HAP-1 (cell line): ENCODE measurements around the gene CCDC47.
"Not testable (repeated sequence)": the region's sequence is repeated elsewhere in the genome, so short reads cannot be mapped to it uniquely, and the experiment has no call there.

Experiments used
- DNase-seq, 2 experiments: peaks; one replicate each; pipeline ENCODE4 v3.0.0-alpha.2; 2016 to 2020; ENCODE audit warnings: low spot score in 2 of 2
- H3K27me3 ChIP-seq: fragments of 250-450 bp; sonication (Bioruptor Pico); 2 replicates; pipeline ENCODE4 v1.5.1; 2020; ENCODE audit warnings: low read depth, mild to moderate bottlenecking, moderate library complexity
- H3K36me3 ChIP-seq: fragments of 250-450 bp; sonication (Bioruptor Pico); replicated peaks from 2 replicates; pipeline ENCODE4 v1.5.1; 2020; ENCODE audit warnings: mild to moderate bottlenecking
- H3K4me1 ChIP-seq: fragments of 250-450 bp; sonication (Bioruptor Pico); 2 replicates; pipeline ENCODE4 v1.5.1; 2020; ENCODE audit warnings: mild to moderate bottlenecking
- H3K4me3 ChIP-seq: fragments of 250-450 bp; sonication (Bioruptor Pico); 2 replicates; pipeline ENCODE4 v1.5.1; 2020; ENCODE audit warnings: mild to moderate bottlenecking, moderate library complexity
- H3K9me3 ChIP-seq: fragments of 250-450 bp; sonication (Bioruptor Pico); 2 replicates; pipeline ENCODE4 v1.5.1; 2020; ENCODE audit warnings: mild to moderate bottlenecking, moderate library complexity
- in situ Hi-C: fragments of 300-500 bp; cut with MboI; formaldehyde crosslinking; loops from 3 replicates; pipeline ENCODE4 v1.14.3; 2020; ENCODE audit warnings: low sequenced_read_pairs, inconsistent platforms, mixed read lengths

Gene CCDC47

DNA sequence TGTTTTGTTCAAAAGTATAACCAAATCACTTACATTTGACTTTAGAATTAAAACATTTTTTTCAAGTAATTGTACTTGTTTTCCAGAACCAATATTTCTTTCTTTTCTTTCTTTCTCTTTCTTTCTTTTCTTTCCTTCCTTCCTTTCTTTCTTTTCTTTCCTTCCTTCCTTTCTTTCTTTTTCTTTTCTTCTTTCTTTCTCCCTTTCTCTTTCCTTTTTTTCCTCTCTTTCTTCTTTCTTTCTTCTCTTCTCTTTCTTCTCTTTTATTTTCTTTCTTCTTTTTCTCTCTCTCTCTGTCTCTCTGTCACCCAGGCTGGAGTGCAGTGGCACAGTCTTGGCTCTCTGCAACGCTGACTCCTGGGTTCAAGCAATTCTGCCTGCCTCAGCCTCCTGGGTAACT lies 27.4 kb upstream of the CCDC47 start:
- no peaks in the 10 kb centered on the region for H3K4me1 ChIP-seq

DNA sequence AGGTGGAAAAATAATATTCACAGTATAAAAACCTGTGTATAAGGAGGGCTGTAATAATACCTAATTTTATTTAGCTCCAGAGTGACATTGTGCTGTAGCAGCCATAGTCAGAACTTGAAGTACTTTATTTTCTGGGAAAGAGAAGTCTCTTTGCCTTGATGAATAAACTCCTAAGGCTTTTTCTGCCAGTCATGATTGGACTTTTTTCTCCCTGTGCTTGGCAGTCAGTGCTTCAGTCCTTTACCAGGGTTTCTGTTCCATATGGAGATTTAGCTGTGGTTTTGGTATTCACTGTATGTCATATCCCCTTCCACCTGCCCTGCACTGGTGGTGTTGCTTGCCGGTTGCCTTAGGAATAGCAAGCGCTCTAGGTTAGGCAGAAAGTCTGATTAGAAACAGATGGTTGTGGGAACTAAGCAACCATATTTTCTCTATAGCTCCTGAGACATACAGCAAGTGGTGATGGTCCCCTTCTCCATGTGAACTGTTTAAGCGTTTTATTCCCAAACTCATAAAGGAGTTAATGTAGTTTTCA lies 25.2 kb upstream of the CCDC47 start:
- no peak for DNase-seq
- Histone ChIP-seq H3K27me3 (no peaks in the 10 kb centered on the region), H3K4me1 (no peaks in the 10 kb centered on the region), H3K9me3 (no peaks in the 10 kb centered on the region), H3K4me3 (no peak overlapping the region), H3K36me3 (peaks cover 95% of the 10 kb centered on the region)
- in situ Hi-C loops, result no loop called here

More for the DNA sequence above, 27.4 kb upstream of the CCDC47 start:
- Histone ChIP-seq H3K27me3 (no peaks in the 10 kb centered on the region), H3K36me3 (peaks cover 94% of the 10 kb centered on the region), H3K4me3 (no peak overlapping the region), H3K9me3 (no peaks in the 10 kb centered on the region)
- no peak for DNase-seq
- in situ Hi-C loops, result loop anchor here (25.0 kb wide), 1 partner anchor 712 kb away; the partner anchor contains the start of genes CEP95 and DDX5

DNA sequence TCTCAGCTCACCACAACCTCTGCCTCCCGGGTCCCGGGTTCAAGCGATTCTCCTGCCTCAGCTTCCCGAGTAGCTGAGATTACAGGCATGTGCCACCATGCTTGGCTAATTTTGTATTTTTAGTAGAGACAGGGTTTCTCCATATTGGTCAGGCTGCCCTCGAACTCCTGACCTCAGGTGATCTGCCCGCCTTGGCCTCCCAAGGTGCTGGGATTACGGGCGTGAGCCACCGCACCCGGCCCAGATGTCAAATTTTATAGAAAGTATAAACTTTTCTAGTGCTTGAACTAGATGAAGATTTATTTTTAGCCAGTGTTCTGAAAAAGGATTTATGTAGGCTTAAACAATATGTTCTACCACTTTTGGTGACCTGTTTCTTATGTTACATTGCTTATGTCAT lies 23.0 kb upstream of the CCDC47 start:
- H3K4me1 ChIP-seq, DNase-seq, H3K4me3 ChIP-seq, H3K27me3 ChIP-seq, in situ Hi-C loops, H3K9me3 ChIP-seq: not testable (repeated sequence)
- H3K36me3 ChIP-seq, result peaks cover 96% of the 10 kb centered on the region

DNA sequence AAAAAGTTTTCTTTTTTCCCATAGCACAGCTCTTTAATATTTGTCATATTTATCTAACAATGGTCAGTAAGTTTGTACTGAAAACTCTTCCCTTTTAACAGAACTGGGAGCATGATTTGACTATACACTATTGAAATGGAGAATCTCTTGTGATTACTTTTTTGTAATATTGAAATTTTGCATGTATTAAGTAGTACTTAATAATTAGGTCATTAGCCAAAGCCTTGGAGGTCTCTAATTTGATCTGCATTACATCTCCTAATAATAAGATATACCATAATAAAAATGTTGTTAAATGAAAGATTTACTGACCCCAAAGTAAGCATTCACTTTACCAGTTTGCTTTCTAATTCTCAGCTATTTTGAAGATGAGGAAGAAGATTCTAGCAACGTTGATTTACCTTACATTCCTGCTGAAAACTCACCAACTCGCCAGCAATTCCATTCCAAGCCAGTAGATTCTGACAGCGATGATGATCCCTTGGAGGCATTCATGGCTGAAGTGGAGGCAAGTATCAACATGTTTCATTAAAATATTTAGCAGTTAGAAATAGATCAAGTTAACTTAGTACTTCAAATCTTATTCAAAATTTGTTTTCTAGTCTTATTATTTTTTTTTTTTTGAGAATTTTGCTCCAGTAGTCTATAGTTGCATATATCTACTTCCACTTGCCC lies 18.8 kb upstream of the CCDC47 start:
- in situ Hi-C loops, result no loop called here

GRCh38 chr17:63790057-63790456 lies 16.7 kb upstream of the CCDC47 start:
- Histone ChIP-seq H3K4me1 (peaks cover 6% of the 10 kb centered on the region), H3K36me3 (peaks cover 81% of the 10 kb centered on the region), H3K4me3 (no peak overlapping the region), H3K27me3 (no peaks in the 10 kb centered on the region), H3K9me3 (no peaks in the 10 kb centered on the region)
- in situ Hi-C loops, result no loop called here
- no peak for DNase-seq

More for the DNA sequence above, 18.8 kb upstream of the CCDC47 start:
- no peaks in the 10 kb centered on the region for H3K27me3 ChIP-seq
- H3K4me1 ChIP-seq, result no peaks in the 10 kb centered on the region
- peaks cover 94% of the 10 kb centered on the region for H3K36me3 ChIP-seq
- H3K4me3 ChIP-seq, result no peak overlapping the region
- DNase-seq, result no peak
- no peaks in the 10 kb centered on the region for H3K9me3 ChIP-seq

DNA sequence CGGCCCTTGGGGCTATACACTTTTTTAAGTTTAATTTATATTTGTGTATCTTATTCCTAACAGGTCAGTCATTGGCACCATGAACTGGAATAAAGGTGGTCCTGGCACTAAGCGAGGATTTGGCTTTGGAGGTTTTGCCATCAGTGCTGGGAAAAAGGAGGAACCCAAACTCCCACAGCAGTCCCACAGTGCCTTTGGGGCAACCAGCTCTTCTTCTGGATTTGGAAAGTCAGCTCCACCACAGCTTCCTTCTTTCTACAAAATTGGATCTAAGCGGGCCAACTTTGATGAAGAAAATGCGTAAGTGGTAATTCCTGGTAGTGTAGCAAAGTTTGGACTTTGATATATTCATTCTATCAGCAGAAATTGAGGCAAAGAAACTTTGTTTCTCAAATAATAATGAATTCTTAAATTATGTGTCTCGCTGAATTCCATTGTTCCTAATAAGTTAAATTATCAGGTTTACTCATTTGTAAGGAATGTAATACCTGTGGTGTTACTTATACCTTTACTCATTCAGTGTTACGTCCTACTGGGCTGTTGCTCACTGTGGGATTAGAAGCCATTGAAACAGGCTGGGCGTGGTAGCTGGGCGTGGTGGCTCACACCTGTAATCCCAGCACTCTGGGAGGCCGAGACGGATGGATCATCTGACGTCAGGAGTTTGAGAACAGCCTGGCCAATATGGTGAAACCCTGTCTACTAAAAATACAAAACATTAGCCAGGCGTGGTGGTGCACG lies 13.7 kb upstream of the CCDC47 start:
- H3K27me3 ChIP-seq, result no peaks in the 10 kb centered on the region
- no peak for DNase-seq
- peaks cover 68% of the 10 kb centered on the region for H3K36me3 ChIP-seq
- no peaks in the 10 kb centered on the region for H3K9me3 ChIP-seq
- peaks cover 6% of the 10 kb centered on the region for H3K4me1 ChIP-seq
- no peak overlapping the region for H3K4me3 ChIP-seq
- in situ Hi-C loops, result no loop called here

DNA sequence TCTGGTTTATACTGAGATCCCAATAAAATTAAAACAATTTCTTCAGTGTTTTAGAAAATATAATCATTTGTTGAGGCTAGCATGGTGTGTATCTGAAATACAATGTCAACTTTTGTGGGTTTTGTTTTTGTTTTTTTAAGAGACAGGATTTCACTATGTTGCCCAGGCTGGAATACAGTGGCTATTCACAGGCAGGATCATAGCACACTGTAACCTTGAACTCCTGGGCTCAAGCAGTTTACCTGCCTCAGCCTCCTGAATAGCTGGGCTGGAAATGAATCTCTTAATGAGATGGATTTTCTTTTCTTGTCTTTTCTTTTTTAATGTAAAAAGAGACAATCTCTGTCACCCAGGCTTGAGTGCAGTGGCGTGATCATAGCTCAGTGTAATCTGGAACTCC lies 12.7 kb upstream of the CCDC47 start:
- in situ Hi-C loops, result no loop called here
- Histone ChIP-seq H3K27me3 (no peaks in the 10 kb centered on the region), H3K4me3 (no peak overlapping the region), H3K4me1 (peaks cover 6% of the 10 kb centered on the region), H3K36me3 (peaks cover 63% of the 10 kb centered on the region), H3K9me3 (no peaks in the 10 kb centered on the region)
- DNase-seq, result no peak

GRCh38 chr17:63785556-63785955 lies 12.2 kb upstream of the CCDC47 start:
- no peak for DNase-seq
- no peaks in the 10 kb centered on the region for H3K9me3 ChIP-seq
- H3K4me3 ChIP-seq, result no peak overlapping the region
- H3K36me3 ChIP-seq, result peaks cover 63% of the 10 kb centered on the region
- H3K4me1 ChIP-seq, result peaks cover 6% of the 10 kb centered on the region
- H3K27me3 ChIP-seq, result no peaks in the 10 kb centered on the region
- in situ Hi-C loops, result no loop called here

GRCh38 chr17:63783522-63783921 lies 10.1 kb upstream of the CCDC47 start:
- DNase-seq, result no peak
- in situ Hi-C loops, result no loop called here
- Histone ChIP-seq H3K27me3 (no peaks in the 10 kb centered on the region), H3K4me1 (peaks cover 6% of the 10 kb centered on the region), H3K9me3 (no peaks in the 10 kb centered on the region), H3K36me3 (peaks cover 58% of the 10 kb centered on the region), H3K4me3 (no peak overlapping the region)

GRCh38 chr17:63780928-63781327 lies 7.5 kb upstream of the CCDC47 start:
- H3K4me1 ChIP-seq, result peaks cover 14% of the 10 kb centered on the region
- DNase-seq, result no peak
- no peaks in the 10 kb centered on the region for H3K27me3 ChIP-seq
- H3K4me3 ChIP-seq, result no peak overlapping the region
- in situ Hi-C loops, result no loop called here
- peaks cover 54% of the 10 kb centered on the region for H3K36me3 ChIP-seq
- H3K9me3 ChIP-seq, result no peaks in the 10 kb centered on the region

DNA sequence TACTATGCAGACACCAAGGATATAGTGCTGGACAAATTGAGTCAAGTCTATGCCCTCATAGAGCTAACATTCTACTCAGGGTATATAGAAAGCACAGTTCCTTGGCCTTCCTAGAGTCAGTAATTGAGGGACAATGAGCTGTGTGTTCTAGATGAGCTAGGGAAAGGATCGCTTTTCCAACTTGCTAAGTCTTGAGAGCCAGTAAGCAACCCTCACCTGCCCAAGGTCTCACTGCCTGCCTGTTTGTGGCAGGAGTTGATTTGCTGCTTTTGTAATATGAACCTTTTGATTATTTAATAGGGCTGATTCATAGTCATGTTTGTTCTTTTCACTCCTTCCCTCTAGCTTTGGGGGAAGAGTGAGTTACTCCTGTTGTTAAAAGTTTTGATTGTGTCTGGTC lies 7.1 kb upstream of the CCDC47 start:
- Histone ChIP-seq H3K27me3 (no peaks in the 10 kb centered on the region), H3K36me3 (peaks cover 54% of the 10 kb centered on the region), H3K4me1 (peaks cover 12% of the 10 kb centered on the region), H3K4me3 (no peak overlapping the region), H3K9me3 (no peaks in the 10 kb centered on the region)
- in situ Hi-C loops, result no loop called here
- DNase-seq, result no peak

DNA sequence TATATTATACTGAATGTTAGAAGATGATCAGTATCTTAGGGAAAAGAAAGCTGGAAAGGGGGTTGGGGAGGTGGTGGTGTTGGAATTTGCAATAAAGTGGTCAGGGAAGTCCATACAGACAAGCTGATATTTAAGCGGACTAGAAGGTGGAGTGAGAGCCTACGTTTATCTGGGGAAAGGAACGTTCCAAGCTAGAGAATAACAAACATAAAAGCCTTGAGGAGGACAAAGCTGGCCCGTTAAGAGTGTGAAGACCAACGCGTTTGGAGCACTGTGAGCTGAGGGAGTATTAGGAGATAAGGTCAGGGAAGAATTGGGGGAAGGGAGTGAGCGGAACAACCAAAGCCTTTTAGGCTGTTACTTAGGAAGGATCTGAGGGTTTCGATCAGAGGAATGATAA lies 2.0 kb upstream of the CCDC47 start:
- peak in 1 of 2 experiments; percentile 12 for DNase-seq
- H3K27me3 ChIP-seq, result no peaks in the 10 kb centered on the region
- H3K4me3 ChIP-seq, result peak overlapping the region; percentile 76
- no peaks in the 10 kb centered on the region for H3K9me3 ChIP-seq
- peaks cover 39% of the 10 kb centered on the region for H3K36me3 ChIP-seq
- peaks cover 12% of the 10 kb centered on the region for H3K4me1 ChIP-seq
- in situ Hi-C loops, result no loop called here

DNA sequence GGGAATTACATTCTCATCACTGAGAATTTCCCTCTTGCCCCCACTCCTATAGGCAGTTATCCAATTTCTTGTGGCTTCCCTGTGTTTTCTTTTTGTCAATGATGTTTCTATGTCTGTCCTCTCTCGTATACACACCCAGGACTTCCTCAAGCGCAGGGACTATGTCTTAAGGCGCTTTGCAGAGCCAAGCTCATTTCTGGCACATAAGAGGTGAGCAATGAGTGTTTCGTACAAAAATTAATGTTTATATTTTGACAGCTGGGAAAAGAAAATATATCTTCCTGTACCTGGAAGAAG lies 1.5 kb upstream of the CCDC47 start:
- in situ Hi-C loops, result no loop called here
- H3K27me3 ChIP-seq, result no peaks in the 10 kb centered on the region
- peak in 1 of 2 experiments; percentile 20 for DNase-seq
- H3K4me3 ChIP-seq, result peak overlapping the region; percentile 76
- H3K4me1 ChIP-seq, result peaks cover 14% of the 10 kb centered on the region
- H3K36me3 ChIP-seq, result peaks cover 36% of the 10 kb centered on the region
- no peaks in the 10 kb centered on the region for H3K9me3 ChIP-seq

GRCh38 chr17:63774141-63774968 lies 958 bp upstream of the CCDC47 start, which contains the start of gene DDX42:
DDX42 (plus strand) TSS chr17:63774170; CDS start chr17:63787050, 12,880 bp downstream.
- peaks cover 33% of the 10 kb centered on the region for H3K36me3 ChIP-seq
- peak within 1 kb of the TSS; percentile 76 for H3K4me3 ChIP-seq
- in situ Hi-C loops, result no loop called here
- no peaks in the 10 kb centered on the region for H3K9me3 ChIP-seq
- peaks cover 14% of the 10 kb centered on the region for H3K4me1 ChIP-seq
- peak; percentile 8 to 94 for DNase-seq
- no peaks in the 10 kb centered on the region for H3K27me3 ChIP-seq
